ENCODE measurements around the gene HBA1.
A peak's percentile ranks its signal among the peaks of the same experiment; 100 is the strongest.

Gene HBA1

DNA sequence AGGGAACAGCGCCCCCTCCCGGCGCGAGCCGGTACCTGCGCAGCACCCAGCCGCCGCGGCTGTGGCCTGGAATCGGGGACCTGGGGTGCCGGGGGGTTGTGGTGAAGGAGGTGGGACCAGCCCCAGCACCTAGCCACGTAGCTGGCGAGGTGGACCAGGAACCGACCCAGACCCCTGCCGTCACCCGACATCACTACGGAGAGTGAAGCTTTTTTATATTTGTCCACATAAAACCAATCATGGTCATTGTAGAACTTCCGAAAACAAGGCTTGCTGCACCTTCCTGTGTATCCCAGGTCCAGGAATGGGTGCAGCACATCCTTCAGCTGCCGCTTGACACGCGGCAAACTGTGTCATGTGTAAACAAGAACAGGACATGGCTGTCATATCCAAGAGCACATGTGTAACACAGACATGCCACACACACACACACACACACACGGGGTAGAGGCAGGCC is 5.1 kb downstream of the HBA1 start:
- TF ChIP-seq PAX5 (IDR thresholded peaks at IDR 0.05; ENCODE audit: insufficient read depth, low read length, severe bottlenecking) (no peak), POLR2A (IDR thresholded peaks at IDR 0.05; ENCODE audit: low read depth, low read length) (peak; percentile 41; the same call in 1 of the 2 replicates), SPI1 (IDR thresholded peaks at IDR 0.05; ENCODE audit: low read depth, low read length) (no peak)
- no peak for FAIRE-seq
- DNase-seq (ENCODE audit: insufficient read length, low spot score): no peak

GRCh38 chr16:183005-183404 is 6.5 kb downstream of the HBA1 start:
- FAIRE-seq (no peak), DNase-seq (ENCODE audit: insufficient read length, low spot score) (no peak)
- TF ChIP-seq SPI1 (IDR thresholded peaks at IDR 0.05; ENCODE audit: low read depth, low read length): no peak
- TF ChIP-seq POLR2AphosphoS5 (IDR thresholded peaks at IDR 0.05; ENCODE audit: low read depth, low read length): peak; percentile 19; the same call in 1 of the 2 replicates

DNA sequence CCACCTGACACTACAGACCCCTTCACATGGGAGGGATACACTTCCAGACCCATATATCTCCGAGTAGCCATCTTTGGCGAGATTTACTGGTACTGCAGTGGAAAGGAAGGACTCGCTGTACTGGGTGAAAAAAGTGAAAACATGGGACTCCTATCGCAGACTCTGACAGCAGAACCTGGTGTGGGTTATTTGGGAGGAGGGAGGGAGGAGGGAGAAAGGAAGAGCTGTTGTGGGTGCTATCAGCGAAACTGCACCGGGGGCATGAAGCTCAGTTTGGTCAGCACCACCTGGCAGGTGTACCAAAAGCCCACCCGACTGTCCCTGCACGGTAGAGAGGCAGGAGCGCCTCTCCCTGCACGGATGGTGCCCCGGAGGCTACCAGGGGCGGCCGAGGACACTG is 8.7 kb downstream of the HBA1 start:
- TF ChIP-seq POLR2A (IDR thresholded peaks at IDR 0.05; ENCODE audit: low read depth, low read length): no peak
- no peak for TF ChIP-seq SPI1 (IDR thresholded peaks at IDR 0.05; ENCODE audit: low read depth, low read length)
- no peak for TF ChIP-seq POU2F2 (IDR thresholded peaks at IDR 0.05; ENCODE audit: low read depth, low read length)
- TF ChIP-seq POLR2AphosphoS5 (IDR thresholded peaks at IDR 0.05; ENCODE audit: low read depth, low read length): no peak
- TF ChIP-seq PAX5 (IDR thresholded peaks at IDR 0.05; ENCODE audit: insufficient read depth, low read length, severe bottlenecking): no peak
- TF ChIP-seq TAF1 (IDR thresholded peaks at IDR 0.05; ENCODE audit: low read depth, low read length): no peak
- FAIRE-seq (no peak), DNase-seq (ENCODE audit: insufficient read length, low spot score) (no peak)

DNA sequence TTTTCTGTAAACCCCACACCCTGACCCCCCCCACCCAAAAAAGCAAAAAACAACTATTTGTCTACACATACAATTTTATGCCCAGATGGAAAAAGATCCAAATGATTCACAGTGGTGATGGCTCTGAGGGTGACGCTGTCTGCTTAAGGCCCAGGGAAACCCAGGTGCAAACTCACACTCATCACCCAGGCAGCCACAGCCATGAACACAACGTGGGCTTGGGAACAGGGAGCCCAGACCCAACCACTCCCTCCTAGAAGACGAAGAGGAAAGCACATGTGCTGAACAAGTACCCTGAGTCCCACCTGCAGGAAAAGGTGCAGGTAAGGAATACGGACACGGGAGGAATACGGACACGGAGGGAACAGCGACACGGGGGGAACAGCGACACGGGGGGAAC is 9.2 kb downstream of the HBA1 start:
- TF ChIP-seq POLR2A (IDR thresholded peaks at IDR 0.05; ENCODE audit: low read depth, low read length): no peak
- TF ChIP-seq SPI1 (IDR thresholded peaks at IDR 0.05; ENCODE audit: low read depth, low read length): no peak
- no peak for TF ChIP-seq POLR2AphosphoS5 (IDR thresholded peaks at IDR 0.05; ENCODE audit: low read depth, low read length)
- TF ChIP-seq PAX5 (IDR thresholded peaks at IDR 0.05; ENCODE audit: insufficient read depth, low read length, severe bottlenecking): no peak
- no peak for TF ChIP-seq TAF1 (IDR thresholded peaks at IDR 0.05; ENCODE audit: low read depth, low read length)
- TF ChIP-seq POU2F2 (IDR thresholded peaks at IDR 0.05; ENCODE audit: low read depth, low read length): no peak
- no peak for FAIRE-seq

DNA sequence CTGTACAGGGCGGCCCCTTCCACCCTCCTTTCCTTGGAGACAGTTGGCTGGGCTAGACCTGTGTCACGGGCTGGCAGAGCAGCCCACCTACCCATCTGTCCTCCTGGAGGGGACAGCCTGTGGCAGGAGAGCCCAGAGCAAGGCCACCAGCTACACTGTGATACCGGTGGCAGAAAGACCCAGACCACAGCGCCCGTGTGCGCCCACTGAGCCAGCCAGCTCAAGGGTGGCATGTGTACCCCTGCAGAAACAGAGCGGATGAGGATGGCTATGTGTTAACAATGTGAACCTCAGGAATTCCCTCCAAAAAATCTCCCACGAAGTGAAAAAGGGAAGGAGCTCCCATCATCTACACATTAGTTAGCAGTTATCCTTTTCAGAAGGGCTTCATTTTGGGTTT is 10.8 kb downstream of the HBA1 start:
- FAIRE-seq (no peak), DNase-seq (ENCODE audit: insufficient read length, low spot score) (no peak)
- TF ChIP-seq SPI1 (IDR thresholded peaks at IDR 0.05; ENCODE audit: low read depth, low read length) (no peak), PAX5 (IDR thresholded peaks at IDR 0.05; ENCODE audit: insufficient read depth, low read length, severe bottlenecking) (no peak), POU2F2 (IDR thresholded peaks at IDR 0.05; ENCODE audit: low read depth, low read length) (no peak), POLR2AphosphoS5 (IDR thresholded peaks at IDR 0.05; ENCODE audit: low read depth, low read length) (no peak), POLR2A (IDR thresholded peaks at IDR 0.05; ENCODE audit: low read depth, low read length) (no peak), TAF1 (IDR thresholded peaks at IDR 0.05; ENCODE audit: low read depth, low read length) (no peak)

More for the DNA sequence above, 9.2 kb downstream of the HBA1 start:
- no peak for DNase-seq (ENCODE audit: insufficient read length, low spot score)

DNA sequence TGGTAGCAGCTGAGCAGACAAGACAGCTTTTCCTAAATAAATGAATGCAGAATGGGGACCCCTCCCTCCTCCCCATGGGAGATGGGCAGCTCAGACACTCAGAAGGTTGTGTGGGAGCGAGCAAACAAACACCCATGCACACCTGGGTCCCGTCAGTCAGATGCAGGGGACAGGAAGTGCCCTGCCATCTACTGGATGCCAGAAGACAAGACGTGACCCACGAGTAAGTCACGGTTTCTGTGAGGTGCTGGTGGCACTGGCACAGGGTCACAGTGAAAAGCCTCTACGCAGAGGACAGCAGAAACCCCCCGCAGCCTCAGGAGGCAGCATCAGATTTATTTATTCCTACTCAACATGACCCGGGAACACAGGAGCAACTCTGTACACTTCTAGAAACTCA is 12.2 kb downstream of the HBA1 start:
- peak; percentile 83 for FAIRE-seq

GRCh38 chr16:189604-190186 is 13.2 kb downstream of the HBA1 start:
- FAIRE-seq (no peak), DNase-seq (ENCODE audit: insufficient read length, low spot score) (no peak)
- no peak for TF ChIP-seq PAX5 (IDR thresholded peaks at IDR 0.05; ENCODE audit: insufficient read depth, low read length, severe bottlenecking)
- TF ChIP-seq POU2F2 (IDR thresholded peaks at IDR 0.05; ENCODE audit: low read depth, low read length): no peak
- no peak for TF ChIP-seq POLR2AphosphoS5 (IDR thresholded peaks at IDR 0.05; ENCODE audit: low read depth, low read length)
- no peak for TF ChIP-seq SPI1 (IDR thresholded peaks at IDR 0.05; ENCODE audit: low read depth, low read length)
- TF ChIP-seq POLR2A (IDR thresholded peaks at IDR 0.05; ENCODE audit: low read depth, low read length): peak; percentile 19; the same call in 1 of the 2 replicates

More for the DNA sequence above, 12.2 kb downstream of the HBA1 start:
- no peak for TF ChIP-seq POLR2A (IDR thresholded peaks at IDR 0.05; ENCODE audit: low read depth, low read length)
- no peak for DNase-seq (ENCODE audit: insufficient read length, low spot score)

DNA sequence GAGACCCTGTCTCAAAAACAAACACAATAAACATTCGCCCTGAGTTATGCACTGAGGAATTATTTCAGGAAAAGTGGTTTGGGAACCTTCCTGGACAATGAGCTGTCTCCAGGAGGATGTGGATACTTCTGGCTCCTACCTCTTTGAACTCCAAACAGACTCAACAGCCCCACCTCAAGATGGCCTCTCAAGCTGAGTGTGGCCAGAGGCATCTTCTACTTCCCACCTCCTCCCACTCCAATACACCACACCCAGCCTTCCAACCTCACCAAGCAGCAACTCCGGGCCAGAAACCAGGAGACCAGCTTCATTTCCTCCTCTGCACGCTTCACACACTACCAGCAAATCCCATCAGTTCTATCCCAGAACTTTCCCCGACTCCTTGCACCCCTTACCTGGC is 15.4 kb downstream of the HBA1 start:
- TF ChIP-seq POLR2AphosphoS5 (IDR thresholded peaks at IDR 0.05; ENCODE audit: low read depth, low read length) (no peak), SPI1 (IDR thresholded peaks at IDR 0.05; ENCODE audit: low read depth, low read length) (no peak), PAX5 (IDR thresholded peaks at IDR 0.05; ENCODE audit: insufficient read depth, low read length, severe bottlenecking) (no peak), TAF1 (IDR thresholded peaks at IDR 0.05; ENCODE audit: low read depth, low read length) (no peak), POU2F2 (IDR thresholded peaks at IDR 0.05; ENCODE audit: low read depth, low read length) (no peak), POLR2A (IDR thresholded peaks at IDR 0.05; ENCODE audit: low read depth, low read length) (no peak)
- FAIRE-seq (peak; percentile 20), DNase-seq (ENCODE audit: insufficient read length, low spot score) (no peak)

DNA sequence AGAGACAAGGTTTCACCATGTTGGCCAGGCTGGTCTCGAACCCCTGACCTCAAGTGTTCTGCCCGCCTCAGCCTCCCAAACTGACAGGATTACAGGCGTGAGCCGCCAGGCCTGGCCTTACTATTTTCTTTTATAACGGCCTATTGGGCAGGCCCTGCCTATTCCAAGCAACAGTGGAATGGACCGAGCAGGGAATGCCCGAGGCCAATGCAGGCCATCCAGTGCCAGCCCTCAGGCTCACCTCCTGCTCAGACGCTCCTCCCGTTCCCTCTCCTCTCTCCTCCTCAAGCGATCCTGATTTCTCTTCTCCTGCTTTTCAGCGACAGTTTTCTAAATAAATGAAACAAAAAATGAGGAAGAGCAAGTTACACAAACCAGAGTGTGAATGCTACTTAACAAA is 16.2 kb downstream of the HBA1 start:
- no peak for FAIRE-seq
- TF ChIP-seq POLR2A (IDR thresholded peaks at IDR 0.05; ENCODE audit: low read depth, low read length) (no peak), POU2F2 (IDR thresholded peaks at IDR 0.05; ENCODE audit: low read depth, low read length) (no peak), SPI1 (IDR thresholded peaks at IDR 0.05; ENCODE audit: low read depth, low read length) (no peak), PAX5 (IDR thresholded peaks at IDR 0.05; ENCODE audit: insufficient read depth, low read length, severe bottlenecking) (no peak), POLR2AphosphoS5 (IDR thresholded peaks at IDR 0.05; ENCODE audit: low read depth, low read length) (no peak)
- no peak for DNase-seq (ENCODE audit: insufficient read length, low spot score)

DNA sequence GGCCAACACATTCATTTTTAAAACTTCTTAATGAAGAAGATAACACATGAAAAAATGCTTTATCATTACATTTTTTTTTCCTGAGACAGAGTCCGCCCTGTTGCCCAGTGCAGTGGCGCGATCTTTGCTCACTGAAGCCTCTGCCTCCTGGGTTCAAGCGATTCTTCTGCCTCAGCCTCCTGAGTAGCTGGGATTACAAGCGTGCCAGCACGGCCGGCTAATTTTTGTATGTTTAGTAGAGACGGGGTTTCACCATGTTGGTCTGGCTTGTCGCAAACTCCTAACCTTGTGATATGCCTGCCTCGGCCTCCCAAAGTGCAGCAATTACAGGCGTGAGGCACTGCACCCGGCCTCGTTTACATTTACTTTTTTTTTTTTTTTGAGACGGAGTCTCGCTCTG is 17.0 kb downstream of the HBA1 start:
- TF ChIP-seq POLR2A (IDR thresholded peaks at IDR 0.05; ENCODE audit: low read depth, low read length) (no peak), PAX5 (IDR thresholded peaks at IDR 0.05; ENCODE audit: insufficient read depth, low read length, severe bottlenecking) (no peak), SPI1 (IDR thresholded peaks at IDR 0.05; ENCODE audit: low read depth, low read length) (no peak), POU2F2 (IDR thresholded peaks at IDR 0.05; ENCODE audit: low read depth, low read length) (no peak), POLR2AphosphoS5 (IDR thresholded peaks at IDR 0.05; ENCODE audit: low read depth, low read length) (no peak), TAF1 (IDR thresholded peaks at IDR 0.05; ENCODE audit: low read depth, low read length) (no peak)
- FAIRE-seq (no peak), DNase-seq (ENCODE audit: insufficient read length, low spot score) (no peak)

Measured in GM12891 (cell line).